Islet precursor cell (in vitro differentiated cells): ENCODE results near the gene CCL7.

ENCODE experiments used
- DNase-seq: peaks from one replicate; pipeline ENCODE4 v3.0.0-alpha.2; 2018

Gene CCL7

DNA sequence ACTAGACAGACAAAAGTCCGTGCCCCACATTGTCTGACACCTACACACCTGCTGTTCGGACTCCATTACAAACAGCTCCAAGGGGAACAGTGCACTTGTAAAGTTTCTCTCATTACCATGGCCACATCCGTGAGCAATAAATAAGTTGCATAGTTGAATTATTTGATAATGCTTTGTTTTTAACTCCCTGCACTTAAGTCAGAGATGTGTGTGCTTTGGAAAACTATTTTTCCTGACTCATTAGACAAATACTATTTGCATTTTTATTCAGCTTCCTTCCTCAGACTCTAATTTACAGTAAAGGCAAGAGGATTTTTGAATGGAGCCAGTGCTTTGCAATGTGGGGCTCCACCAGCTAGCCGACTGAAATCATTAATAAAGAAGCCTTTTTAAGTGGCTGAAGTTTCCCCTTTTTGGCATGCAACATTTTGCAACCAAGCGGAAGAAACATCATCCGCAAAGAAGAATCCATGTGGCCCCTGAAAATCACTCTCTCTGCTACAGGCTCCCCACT, 21.5 kb upstream of the CCL7 start:
- no peak for DNase-seq

DNA sequence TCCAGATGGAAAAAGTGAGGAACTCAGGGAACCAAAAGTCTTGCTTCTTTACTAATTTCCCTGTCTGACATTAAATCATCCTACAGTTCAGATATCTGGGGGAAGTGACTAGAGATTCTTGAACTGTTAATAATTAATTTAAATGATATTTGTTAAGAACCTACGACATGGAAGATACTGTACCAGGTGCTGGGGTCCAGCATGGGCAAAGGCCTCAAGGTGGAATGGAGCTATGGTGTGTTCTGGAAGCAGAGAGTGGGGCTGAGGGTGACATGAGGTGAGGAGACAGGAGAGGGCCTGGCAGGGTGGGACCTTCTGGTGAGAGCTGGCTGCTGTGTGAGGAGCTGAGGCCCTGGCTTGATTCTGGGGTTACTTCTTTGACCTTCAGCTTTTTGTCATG, 21.0 kb upstream of the CCL7 start:
- no peak for DNase-seq

DNA sequence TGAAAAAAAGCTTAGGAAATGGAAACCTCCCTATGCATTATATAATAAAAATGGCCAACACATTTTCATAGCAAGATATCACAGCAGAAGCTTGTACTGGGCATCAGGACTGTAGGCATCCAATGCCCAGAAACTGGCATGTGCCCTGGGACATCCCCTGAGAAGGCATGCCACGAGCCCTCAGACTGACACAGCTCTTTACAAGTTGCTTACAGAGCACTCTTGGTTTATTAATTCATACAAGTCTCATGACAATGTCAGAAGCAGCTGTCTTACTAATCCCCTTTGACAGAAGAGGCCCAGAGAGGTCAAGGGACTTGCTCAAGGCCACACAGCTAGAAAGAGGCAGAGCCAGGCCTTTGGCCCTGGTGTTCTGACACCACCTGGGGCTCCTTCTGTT, 20.5 kb upstream of the CCL7 start:
- no peak for DNase-seq

DNA sequence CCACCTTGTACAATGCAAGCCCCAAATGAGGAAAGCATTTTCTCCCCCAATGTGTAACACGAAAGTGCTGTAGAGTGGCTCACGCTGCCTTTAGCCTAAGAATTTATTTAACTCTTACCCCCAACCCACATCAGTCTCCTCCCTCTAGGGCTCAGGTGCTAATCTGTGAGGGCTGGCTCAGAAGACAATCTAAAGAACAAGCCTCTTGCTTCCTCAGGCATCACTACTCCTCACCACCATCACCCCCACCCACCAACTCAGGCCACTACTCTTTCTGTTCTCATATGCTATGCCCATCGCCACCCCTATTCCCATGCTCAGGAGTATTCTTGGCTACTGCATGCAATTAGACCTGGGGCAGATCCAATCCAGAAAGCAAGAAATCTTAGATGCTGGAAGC, 18.8 kb upstream of the CCL7 start:
- no peak for DNase-seq

DNA sequence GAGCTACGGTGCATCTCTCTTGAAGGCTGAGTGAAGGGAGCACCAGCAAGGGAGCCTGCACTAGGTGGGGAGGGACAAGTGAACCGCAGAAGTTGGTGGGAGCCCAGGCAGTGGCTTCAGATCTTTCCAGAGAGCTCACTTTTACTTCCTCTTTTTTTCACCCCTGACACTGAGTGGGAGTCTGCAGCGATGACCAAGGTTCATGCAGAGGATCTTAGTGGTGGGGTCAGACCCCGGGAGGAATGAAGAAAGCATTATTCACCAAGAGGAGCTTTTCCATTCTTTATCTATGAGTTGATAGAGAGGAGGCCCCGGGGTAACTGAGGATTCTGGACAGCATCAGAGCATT, 18.0 kb upstream of the CCL7 start:
- no peak for DNase-seq

DNA sequence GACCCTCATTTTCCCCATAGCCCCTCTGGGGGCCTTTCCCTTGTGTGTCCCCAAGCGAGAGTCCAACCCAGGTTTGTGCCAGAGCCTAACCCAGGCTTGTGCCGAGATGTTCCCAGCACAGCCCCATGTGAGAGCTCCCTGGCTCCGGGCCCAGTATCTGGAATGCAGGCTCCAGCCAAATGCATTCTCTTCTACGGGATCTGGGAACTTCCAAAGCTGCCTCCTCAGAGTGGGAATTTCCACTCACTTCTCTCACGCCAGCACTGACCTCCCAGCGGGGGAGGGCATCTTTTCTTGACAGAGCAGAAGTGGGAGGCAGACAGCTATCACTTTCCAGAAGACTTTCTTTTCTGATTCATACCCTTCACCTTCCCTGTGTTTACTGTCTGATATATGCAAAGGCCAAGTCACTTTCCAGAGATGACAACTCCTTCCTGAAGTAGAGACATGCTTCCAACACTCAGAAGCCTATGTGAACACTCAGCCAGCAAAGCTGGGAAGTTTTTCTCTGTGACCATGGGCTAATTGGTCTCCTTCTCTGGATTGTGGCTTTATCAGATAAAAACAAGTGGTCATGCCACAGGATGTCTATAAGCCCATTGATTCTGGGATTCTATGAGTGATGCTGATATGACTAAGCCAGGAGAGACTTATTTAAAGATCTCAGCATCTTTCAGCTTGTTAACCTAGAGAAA, 17.4 kb upstream of the CCL7 start:
- peak; percentile 86 for DNase-seq

DNA sequence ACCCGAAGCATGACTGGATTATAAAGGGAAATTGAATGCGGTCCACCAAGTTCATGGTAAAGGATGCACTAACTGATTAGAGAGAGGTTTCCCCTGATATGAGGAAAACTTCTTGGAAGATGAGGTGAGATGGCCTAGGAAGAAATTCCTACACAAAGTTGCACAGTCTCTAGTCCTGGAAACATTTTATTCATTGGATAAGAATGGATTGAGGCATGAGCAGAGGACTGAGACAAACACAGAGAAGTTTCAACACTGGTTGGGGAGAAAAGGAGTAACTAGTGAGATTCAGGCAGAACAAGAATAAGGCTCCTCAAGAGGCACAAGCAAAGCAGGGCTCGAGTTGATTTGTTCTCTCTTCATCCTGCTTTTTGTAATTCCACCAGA, 16.9 kb upstream of the CCL7 start:
- no peak for DNase-seq

DNA sequence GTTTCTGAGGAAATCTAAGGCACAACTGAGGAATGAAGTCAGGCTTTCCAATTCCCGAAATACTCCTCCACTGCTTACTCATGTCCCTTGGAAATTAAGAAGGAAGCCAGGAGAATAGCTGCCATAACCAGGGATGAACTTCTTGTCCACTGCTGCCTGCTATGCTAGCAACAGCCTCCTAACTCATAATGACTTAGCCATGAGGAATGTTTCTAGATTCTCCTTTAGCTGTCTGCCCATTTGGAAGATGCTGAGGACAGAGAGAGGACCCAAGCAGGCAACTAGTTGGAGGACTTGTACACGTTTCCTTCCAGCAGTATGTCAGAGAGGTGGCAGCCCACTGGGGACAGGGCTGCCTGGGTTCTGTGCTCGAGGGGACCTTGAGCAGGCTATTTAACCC, 15.9 kb upstream of the CCL7 start:
- peak; percentile 71 for DNase-seq

DNA sequence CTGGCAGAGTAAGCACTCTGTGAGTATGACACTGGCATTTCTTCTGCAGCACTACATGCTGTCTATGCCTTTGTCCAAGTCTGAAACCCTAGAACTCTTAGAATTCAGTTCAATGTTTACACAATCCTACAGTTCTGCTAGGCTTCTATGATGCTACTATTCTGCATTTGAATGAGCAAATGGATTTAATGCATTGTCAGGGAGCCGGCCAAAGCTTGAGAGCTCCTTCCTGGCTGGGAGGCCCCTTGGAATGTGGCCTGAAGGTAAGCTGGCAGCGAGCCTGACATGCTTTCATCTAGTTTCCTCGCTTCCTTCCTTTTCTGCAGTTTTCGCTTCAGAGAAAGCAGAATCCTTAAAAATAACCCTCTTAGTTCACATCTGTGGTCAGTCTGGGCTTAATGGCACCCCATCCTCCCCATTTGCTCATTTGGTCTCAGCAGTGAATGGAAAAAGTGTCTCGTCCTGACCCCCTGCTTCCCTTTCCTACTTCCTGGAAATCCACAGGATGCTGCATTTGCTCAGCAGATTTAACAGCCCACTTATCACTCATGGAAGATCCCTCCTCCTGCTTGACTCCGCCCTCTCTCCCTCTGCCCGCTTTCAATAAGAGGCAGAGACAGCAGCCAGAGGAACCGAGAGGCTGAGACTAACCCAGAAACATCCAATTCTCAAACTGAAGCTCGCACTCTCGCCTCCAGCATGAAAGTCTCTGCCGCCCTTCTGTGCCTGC, 15.2 kb upstream of the CCL7 start, which contains the start of gene CCL2:
CCL2 (plus strand) TSS at position 635 of the 730 bp plus-strand sequence; CDS start at position 700, 65 bp downstream.
- DNase-seq: peak; percentile 94

DNA sequence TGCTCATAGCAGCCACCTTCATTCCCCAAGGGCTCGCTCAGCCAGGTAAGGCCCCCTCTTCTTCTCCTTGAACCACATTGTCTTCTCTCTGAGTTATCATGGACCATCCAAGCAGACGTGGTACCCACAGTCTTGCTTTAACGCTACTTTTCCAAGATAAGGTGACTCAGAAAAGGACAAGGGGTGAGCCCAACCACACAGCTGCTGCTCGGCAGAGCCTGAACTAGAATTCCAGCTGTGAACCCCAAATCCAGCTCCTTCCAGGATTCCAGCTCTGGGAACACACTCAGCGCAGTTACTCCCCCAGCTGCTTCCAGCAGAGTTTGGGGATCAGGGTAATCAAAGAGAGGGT, 14.7 kb upstream of the CCL7 start:
- DNase-seq: no peak

DNA sequence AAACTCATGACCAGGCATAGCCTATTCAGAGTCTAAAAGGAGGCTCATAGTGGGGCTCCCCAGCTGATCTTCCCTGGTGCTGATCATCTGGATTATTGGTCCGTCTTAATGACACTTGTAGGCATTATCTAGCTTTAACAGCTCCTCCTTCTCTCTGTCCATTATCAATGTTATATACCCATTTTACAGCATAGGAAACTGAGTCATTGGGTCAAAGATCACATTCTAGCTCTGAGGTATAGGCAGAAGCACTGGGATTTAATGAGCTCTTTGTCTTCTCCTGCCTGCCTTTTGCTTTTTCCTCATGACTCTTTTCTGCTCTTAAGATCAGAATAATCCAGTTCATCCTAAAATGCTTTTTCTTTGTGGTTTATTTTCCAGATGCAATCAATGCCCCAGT, 14.2 kb upstream of the CCL7 start:
- DNase-seq: no peak

DNA sequence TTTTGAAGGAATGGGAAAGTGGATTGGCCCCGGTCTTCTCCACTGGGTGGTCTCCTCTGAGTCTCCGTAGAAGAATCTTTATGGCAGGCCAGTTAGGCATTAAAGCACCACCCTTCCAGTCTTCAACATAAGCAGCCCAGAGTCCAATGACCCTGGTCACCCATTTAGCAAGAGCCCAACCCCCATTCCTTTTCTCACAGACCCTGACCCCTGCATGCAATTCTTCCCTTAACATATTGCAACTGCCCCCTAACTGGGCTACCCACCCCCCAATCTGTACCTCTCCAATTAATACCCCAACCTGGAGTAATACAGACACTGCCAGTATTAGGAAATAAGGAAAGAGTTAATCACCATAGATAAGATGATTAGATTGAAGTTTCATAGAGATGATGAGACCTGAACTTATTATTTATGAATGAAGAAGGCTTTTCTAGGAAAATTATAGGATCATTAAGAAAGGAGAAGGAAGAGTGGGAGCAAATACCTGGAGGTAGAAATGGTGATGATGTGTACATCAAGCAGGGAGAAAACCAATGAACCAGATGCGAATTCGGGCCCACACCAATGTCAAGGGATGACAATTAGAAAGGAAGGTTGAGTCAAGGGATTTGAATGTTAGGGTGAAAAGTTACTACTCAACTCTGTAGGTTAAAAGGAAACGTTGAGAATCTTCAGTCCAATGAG, 12.6 kb upstream of the CCL7 start:
- no peak for DNase-seq

DNA sequence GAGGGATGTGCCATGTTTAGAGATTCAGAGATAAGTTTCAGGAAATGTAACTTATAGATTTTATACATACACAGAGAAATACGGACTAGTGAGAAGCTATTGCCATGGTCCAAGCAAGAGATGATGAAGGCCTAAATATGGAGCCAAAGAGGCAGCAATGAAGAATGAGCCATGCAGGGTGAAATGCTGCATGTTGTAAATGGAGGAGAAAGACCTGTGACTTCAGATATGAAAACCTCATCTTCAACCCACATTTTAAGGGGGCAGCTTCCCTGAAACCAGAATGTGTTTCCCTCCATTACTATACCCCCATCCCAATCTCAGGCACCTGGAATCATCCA, 12.1 kb upstream of the CCL7 start:
- no peak for DNase-seq

DNA sequence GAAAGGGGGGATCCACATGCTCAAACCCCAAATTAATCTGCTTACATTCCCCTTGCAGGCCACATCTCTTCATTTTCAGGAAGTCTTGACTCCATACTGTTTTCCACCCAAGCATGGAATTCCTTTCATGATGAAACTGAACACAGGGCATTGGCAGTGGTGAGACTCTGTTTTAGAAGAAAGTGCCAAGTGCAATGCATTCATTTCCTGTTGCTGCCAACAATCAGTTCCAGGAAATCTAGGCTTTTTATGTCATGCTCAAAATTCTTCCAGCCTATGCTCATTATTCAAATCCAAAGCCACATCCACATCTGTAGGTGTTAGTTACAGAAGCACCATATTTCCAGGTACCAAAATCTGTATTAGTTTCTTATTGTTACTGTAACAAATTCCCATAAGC, 10.9 kb upstream of the CCL7 start:
- DNase-seq: no peak

DNA sequence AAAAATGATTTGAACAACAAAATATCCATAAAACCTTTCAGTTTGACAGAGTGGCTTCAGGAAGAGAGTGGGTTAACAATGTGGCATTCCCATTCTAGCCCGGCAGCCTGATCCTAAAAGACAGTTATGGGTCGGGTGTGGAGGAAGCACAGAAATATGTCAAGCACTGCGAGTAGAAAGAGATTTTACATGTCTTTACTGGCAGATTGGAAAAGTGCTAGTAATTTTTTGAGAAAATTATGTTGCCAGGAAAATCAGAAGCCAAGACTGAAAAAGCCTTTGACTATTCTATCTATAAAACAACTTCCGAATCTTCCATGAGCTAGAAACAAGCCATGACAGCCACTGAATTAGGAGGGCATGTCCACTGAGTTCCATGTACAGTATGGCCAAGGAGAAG, 9.2 kb upstream of the CCL7 start:
- no peak for DNase-seq

DNA sequence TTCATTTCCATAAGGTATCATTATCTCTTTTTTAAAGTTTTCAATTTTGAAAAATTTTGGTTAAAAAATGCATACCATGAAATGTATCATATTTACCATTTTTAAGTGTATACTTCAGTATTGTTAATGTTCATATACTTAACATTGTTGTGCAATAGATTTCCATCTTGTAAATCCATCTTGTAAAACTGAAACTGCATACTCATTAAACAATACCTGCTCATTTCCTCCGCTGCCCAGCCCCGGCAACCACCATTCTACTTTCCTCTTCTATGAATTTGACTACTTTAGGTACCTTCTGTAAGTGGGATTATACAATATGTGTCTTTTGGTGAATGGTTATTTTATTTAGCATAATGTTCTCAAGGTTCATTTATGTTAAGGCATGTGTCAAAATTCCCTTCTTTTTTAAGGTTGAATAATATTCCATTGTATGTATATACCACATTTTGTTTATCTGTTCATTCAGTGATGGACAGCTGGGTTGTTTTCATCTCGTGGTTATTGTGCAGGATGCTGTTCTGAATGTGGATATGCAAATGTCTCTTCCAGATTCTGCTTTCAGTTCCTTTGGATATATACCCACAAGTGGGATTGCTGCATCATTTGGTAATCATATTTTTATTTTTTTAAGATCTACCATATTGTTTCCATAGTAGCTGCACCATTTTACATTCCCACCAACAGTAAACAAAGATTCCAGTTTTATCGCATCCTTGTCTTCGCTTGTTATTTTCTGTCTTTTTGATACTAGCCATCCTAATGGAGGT, 8.3 kb upstream of the CCL7 start:
- no peak for DNase-seq

DNA sequence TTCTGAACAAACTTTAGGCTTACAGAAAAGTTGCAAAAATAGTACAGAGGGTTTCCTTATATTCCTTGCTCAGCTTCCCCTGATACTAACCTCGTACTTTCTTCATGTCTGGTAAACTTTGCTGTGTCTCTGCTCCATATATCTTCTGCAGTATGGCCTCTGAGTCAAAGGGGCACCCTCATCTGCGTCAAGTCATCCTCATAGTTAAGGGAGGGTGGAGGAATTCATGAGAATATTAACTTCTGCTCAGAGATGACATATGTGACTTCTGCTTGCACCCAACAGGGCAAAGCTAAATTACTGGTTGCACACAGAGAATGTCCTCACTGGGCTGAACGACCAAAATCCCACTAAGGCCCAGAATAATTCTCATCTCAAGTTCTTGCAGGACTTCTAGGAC, 4.3 kb upstream of the CCL7 start:
- no peak for DNase-seq

DNA sequence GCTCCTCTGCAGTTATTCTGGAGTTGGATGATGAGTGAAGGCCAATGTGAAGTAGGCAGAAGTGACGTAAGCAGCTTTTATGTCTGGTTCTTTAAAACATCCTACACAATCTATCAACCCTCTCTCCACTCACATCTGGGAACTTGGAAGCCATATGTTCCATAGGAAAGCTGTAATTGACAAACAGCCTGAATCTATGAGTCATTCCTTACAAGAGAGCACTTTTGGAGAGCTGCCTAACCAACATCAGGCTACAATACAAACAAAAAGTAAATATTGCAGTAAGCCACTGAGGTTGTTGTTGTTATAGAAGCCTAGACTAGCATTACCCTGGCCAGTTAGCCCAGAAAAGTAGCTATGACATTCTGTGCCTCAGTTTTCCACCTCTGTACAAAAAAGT, 5.9 kb downstream of the CCL7 start:
- DNase-seq: no peak

DNA sequence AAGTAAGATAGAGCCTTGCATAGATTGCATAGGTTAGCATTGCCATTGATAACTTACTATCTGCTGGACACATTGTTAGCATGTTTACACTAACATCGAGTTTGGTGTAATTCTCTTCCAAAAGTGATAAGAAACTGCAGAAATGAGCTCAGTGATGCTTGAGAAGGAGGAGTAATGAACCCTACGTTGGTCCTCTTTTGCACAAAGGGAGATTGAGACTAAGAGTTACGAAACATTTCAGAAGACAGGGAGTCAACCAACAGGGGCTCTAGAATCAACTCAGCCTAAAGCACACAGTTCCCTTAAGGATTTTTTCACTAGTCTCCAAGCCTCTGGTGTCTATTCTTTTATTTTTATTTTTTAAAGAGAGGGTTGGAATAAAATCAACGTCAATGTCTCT, 6.8 kb downstream of the CCL7 start:
- no peak for DNase-seq

DNA sequence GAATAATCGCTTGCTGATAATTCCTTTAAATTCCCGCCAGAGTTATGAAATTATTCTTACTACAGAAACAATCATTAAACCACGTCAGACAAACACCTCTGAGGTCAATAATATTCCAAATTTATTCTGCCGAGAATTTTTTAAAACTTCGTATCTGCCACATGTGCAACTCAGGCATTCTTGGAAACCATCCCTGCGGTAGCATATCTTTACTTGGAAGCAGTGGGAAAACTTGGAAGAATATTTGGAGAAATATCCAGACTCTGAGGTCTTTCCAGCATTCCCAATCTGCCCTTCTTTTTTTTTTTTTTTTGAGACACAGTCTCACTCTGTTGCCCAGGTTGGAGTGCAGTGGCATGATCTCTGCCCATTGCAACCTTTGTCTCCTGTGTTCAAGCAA, 13.6 kb downstream of the CCL7 start:
- DNase-seq: no peak

DNA sequence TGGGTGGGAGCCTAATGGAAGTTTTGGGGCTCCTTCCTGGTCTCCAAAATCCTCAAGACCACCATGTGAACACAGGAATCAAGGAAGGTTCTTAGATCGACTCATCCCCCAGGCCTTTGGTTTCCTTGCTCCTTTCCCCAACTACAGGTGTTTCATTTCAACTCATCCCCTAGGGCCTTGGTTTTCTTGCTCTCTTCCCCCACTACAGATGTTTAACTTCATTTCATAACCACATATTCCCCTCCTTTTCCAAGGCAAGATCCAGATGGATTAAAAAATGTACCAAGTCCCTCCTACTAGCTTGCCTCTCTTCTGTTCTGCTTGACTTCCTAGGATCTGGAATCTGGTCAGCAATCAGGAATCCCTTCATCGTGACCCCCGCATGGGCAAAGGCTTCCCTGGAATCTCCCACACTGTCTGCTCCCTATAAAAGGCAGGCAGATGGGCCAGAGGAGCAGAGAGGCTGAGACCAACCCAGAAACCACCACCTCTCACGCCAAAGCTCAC, 15.3 kb downstream of the CCL7 start, which contains the start of gene CCL11:
CCL11 (plus strand) TSS at position 457 of the 507 bp plus-strand sequence. CDS start 67 bp downstream, outside the sequence.
- no peak for DNase-seq

DNA sequence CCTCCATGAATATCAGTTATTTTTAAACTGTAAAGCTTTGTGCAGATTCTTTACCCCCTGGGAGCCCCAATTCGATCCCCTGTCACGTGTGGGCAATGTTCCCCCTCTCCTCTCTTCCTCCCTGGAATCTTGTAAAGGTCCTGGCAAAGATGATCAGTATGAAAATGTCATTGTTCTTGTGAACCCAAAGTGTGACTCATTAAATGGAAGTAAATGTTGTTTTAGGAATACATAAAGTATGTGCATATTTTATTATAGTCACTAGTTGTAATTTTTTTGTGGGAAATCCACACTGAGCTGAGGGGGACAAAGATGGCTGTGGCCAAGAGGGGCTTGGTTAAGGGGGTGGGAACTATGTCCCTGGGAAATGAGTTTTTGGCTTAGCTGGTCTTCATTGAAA, 17.9 kb downstream of the CCL7 start:
- DNase-seq: no peak

DNA sequence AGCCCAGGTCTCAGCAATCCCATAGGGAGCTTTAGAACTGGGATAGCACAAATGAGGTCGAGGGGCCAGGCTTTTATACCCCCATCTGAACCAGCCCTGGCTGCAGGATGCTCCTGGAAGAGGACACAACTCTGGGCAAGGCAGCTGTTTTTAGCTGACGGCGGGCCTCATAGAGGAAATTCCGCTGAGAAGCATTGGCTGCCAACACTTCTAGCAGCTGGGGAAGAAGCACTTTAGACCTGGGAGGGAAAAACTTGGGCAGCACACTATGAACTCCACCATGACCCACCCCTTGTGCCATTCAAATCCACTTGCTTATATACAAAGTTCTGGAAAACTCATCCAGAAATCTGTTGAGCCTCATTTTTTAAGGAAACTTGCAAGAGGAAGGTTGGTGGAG, 20.6 kb downstream of the CCL7 start:
- DNase-seq: peak; percentile 20
